HepG2 (cell line): Measurements from ENCODE around the gene PGPEP1. TPM values are rescaled to one million over a fixed set of nuclear protein-coding genes. Genes with fewer than 3 reads are reported as not detected.

Experiments
- AGO2 ChIP-seq: fragments of 200-400 bp; formaldehyde crosslinking; optimal IDR thresholded peaks from 2 replicates; pipeline ENCODE3; 2017; ENCODE audit warnings: mild to moderate bottlenecking, low read depth, low read length, moderate library complexity
- CBX1 ChIP-seq: IDR thresholded peaks from one replicate; pipeline ENCODE4 v1.6.1; 2016; ENCODE audit warnings: antibody characterized with exemption, low read depth
- CBX5 ChIP-seq: sonication (generic); formaldehyde crosslinking; IDR thresholded peaks from 2 replicates; pipeline ENCODE4 v1.4.0; 2020; ENCODE audit warnings: missing genetic modification reagents, borderline replicate concordance
- CENPT ChIP-seq: sonication (generic); formaldehyde crosslinking; IDR thresholded peaks from 2 replicates; pipeline ENCODE4 v1.8.0; 2022; ENCODE audit warnings: low read depth, mild to moderate bottlenecking, moderate library complexity, missing genetic modification reagents
- HNRNPL ChIP-seq: fragments of 200-400 bp; formaldehyde crosslinking; IDR thresholded peaks from 2 replicates; pipeline ENCODE4 v1.6.1; 2017; ENCODE audit warnings: mild to moderate bottlenecking, low read depth, low read length
- MTA1 ChIP-seq: sonication (generic); formaldehyde crosslinking; IDR thresholded peaks from 2 replicates; pipeline ENCODE4 v1.4.0; 2020; ENCODE audit warnings: missing genetic modification reagents, mild to moderate bottlenecking, borderline replicate concordance
- MXD3 ChIP-seq: IDR thresholded peaks from 2 replicates; pipeline ENCODE4 v1.6.1; 2016; ENCODE audit warnings: mild to moderate bottlenecking, missing biosample characterization, missing genetic modification reagents
- PAWR ChIP-seq: sonication (generic); formaldehyde crosslinking; IDR thresholded peaks from 2 replicates; pipeline ENCODE4 v1.4.0; 2020; ENCODE audit warnings: missing genetic modification reagents, mild to moderate bottlenecking, borderline replicate concordance
- PTBP1 ChIP-seq: fragments of 200-400 bp; formaldehyde crosslinking; IDR thresholded peaks from 2 replicates; pipeline ENCODE4 v1.6.1; 2018; ENCODE audit warnings: low read length, low read depth; ENCODE audit not compliant: poor library complexity, severe bottlenecking
- SYNCRIP ChIP-seq: fragments of 200-400 bp; formaldehyde crosslinking; IDR thresholded peaks from 2 replicates; pipeline ENCODE4 v1.6.1; 2018; ENCODE audit warnings: mild to moderate bottlenecking, low read depth, low read length; ENCODE audit not compliant: insufficient read depth
- ZBTB10 ChIP-seq: sonication (generic); formaldehyde crosslinking; IDR thresholded peaks from 2 replicates; pipeline ENCODE4 v1.4.0; 2020; ENCODE audit warnings: missing genetic modification reagents, borderline replicate concordance
- ZFP1 ChIP-seq: IDR thresholded peaks from 2 replicates; pipeline ENCODE4 v1.6.1; 2016
- ZFP90 ChIP-seq: sonication (generic); formaldehyde crosslinking; IDR thresholded peaks from 2 replicates; pipeline ENCODE4 v1.8.0; 2022; ENCODE audit warnings: missing genetic modification reagents, mild to moderate bottlenecking, inconsistent platforms, borderline replicate concordance
- ZFP91 ChIP-seq: sonication (generic); formaldehyde crosslinking; IDR thresholded peaks from 2 replicates; pipeline ENCODE4 v1.9.0; 2022; ENCODE audit warnings: missing genetic modification reagents, mild to moderate bottlenecking, borderline replicate concordance
- ZNF556 ChIP-seq: sonication (generic); formaldehyde crosslinking; IDR thresholded peaks from 2 replicates; pipeline ENCODE4 v1.4.0; 2020; ENCODE audit warnings: mild to moderate bottlenecking, missing genetic modification reagents, borderline replicate concordance
- ZNF687 ChIP-seq: sonication (generic); formaldehyde crosslinking; IDR thresholded peaks from 2 replicates; pipeline ENCODE4 v1.5.1; 2020; ENCODE audit warnings: mild to moderate bottlenecking, missing genetic modification reagents, moderate library complexity
- ZNF704 ChIP-seq: sonication (generic); formaldehyde crosslinking; IDR thresholded peaks from 2 replicates; pipeline ENCODE4 v1.8.1; 2023; ENCODE audit warnings: mild to moderate bottlenecking, inconsistent platforms, moderate library complexity, missing genetic modification reagents, borderline replicate concordance
- ZNF761 ChIP-seq: sonication (generic); formaldehyde crosslinking; conservative IDR thresholded peaks from 2 replicates; pipeline ENCODE4 v1.4.0; 2020; ENCODE audit warnings: mild to moderate bottlenecking, missing genetic modification reagents
- polyA plus RNA-seq, 8 experiments: library from polyadenylated mRNA; depleted of rRNA in 3 of 8; stranded (reverse) in 7 of 8; unstranded in 1 of 8; fragments of >200 nt; fragmentation: Illumina TruSeq in 4 of 8; extraction: Trizol in 4 of 8; gene quantifications; 2 replicates each; pipeline versions ENCODE4 v1.2.1 to v1.2.3, GENCODE V29; 2011 to 2016; ENCODE audit warnings: low read depth in 4 of 8, missing spikeins in 1 of 8, mixed read lengths in 1 of 8; ENCODE audit not compliant: insufficient read depth in 1 of 8
- total RNA-seq, 5 experiments: library from RNA; depleted of rRNA; stranded (reverse); fragments of >200 nt; fragmentation: Illumina TruSeq; extraction: Trizol; gene quantifications; 2 replicates each; pipeline ENCODE4 v1.2.3, GENCODE V29; 2016; ENCODE audit warnings: low read depth in 1 of 5

PGPEP1 gene
- total and polyA plus RNA-seq, 2 of the 13 experiments (the other 11 are each of a cell fraction or from before 2014, with no cell fraction given) = 53.1 to 56.6 TPM

- TF ChIP-seq ZNF687 (CRISPR knock-in tag) = peak; percentile 64
- peak; percentile 74; the same call in 1 of the 2 replicates for TF ChIP-seq HNRNPL
- no peak for TF ChIP-seq PAWR (CRISPR knock-in tag)
- TF ChIP-seq CBX5 (CRISPR knock-in tag) = no peak
- TF ChIP-seq AGO2 = peak; percentile 51
- peak; percentile 36; the same call in 1 of the 2 replicates for TF ChIP-seq ZFP91 (CRISPR knock-in tag)
- TF ChIP-seq ZNF556 (CRISPR knock-in tag) = 0 out of 2 replicates have a peak, but pooled peaks have one; percentile 65
- TF ChIP-seq ZFP1 (CRISPR knock-in tag) = no peak
- TF ChIP-seq CENPT = no peak
- TF ChIP-seq PTBP1 = no peak
- TF ChIP-seq ZBTB10 (CRISPR knock-in tag) = 0 out of 2 replicates have a peak, but pooled peaks have one; percentile 25
- 0 out of 2 replicates have a peak, but pooled peaks have one; percentile 31 for TF ChIP-seq ZNF704 (CRISPR knock-in tag)
- no peak for TF ChIP-seq SYNCRIP
- 0 out of 2 replicates have a peak, but pooled peaks have one; percentile 31 for TF ChIP-seq MTA1 (CRISPR knock-in tag)
- TF ChIP-seq ZFP90 = no peak
- TF ChIP-seq ZNF761 (CRISPR knock-in tag) = 0 out of 2 replicates have a peak, but pooled peaks have one; percentile 46
- peak; percentile 35 for TF ChIP-seq CBX1
- no peak for TF ChIP-seq MXD3 (CRISPR knock-in tag)
Observed at GRCh38 chr19:18418483-18419194, 78.2 kb downstream of the PGPEP1 start (continued).
